Gastroesophageal sphincter (tissue), 4 donors: ENCODE data around the gene PLK3. TPM values are rescaled to one million over a fixed set of nuclear protein-coding genes. Genes with fewer than 3 reads are reported as not detected.
"Not testable (repeated sequence)": the region's sequence is repeated elsewhere in the genome, so short reads cannot be mapped to it uniquely, and the experiment has no call there.

Experiments
- ATAC-seq: fragments of 150-250 bp; one replicate; pipeline ENCODE4 v1.9.1; 2016; ENCODE audit warnings: mild to moderate bottlenecking, moderate library complexity
- H3K27ac ChIP-seq, 4 donors: fragments of 200-600 bp; sonication (generic) in 3 of 4; 1 replicate in 3 of 4; 2 replicates in 1 of 4; pipeline ENCODE4 v1.5.1; 2016 to 2019
- H3K27me3 ChIP-seq: fragments of 200-600 bp; sonication (generic); one replicate; pipeline ENCODE4 v1.5.1; 2019
- H3K36me3 ChIP-seq, 2 donors: fragments of 200-600 bp; sonication (generic); one replicate each; pipeline ENCODE4 v1.5.1; 2019; ENCODE audit warnings: control low read depth in 1 of 2
- H3K4me1 ChIP-seq, 3 donors: fragments of 200-600 bp; sonication (generic); 1 replicate in 2 of 3; 2 replicates in 1 of 3; pipeline ENCODE4 v1.5.1; 2016 to 2019; ENCODE audit warnings: control low read depth in 2 of 3
- H3K4me3 ChIP-seq, 2 donors: fragments of 200-600 bp; sonication (generic); one replicate each; pipeline ENCODE4 v1.5.1; 2019; ENCODE audit warnings: mild to moderate bottlenecking in 1 of 2, moderate library complexity in 1 of 2
- H3K9me3 ChIP-seq, 3 donors: fragments of 200-600 bp; sonication (generic); one replicate each; pipeline ENCODE4 v1.5.1; 2017 to 2019; ENCODE audit warnings: control low read depth in 2 of 3
- CTCF ChIP-seq, 4 experiments: fragments of 200-600 bp in 2 of 4; fragments of 450-650 bp in 2 of 4; sonication (generic) in 1 of 4; IDR thresholded peaks; one replicate each; pipeline ENCODE4 v1.5.1; 2017 to 2019; ENCODE audit warnings: antibody characterized with exemption in 4 of 4, mild to moderate bottlenecking in 2 of 4, moderate library complexity in 2 of 4
- EP300 ChIP-seq: sonication (generic); formaldehyde crosslinking; IDR thresholded peaks from one replicate; pipeline ENCODE4 v1.6.1; 2017; ENCODE audit warnings: antibody characterized with exemption, mild to moderate bottlenecking
- POLR2A ChIP-seq, 2 donors: fragments of 450-650 bp; IDR thresholded peaks; one replicate each; pipeline ENCODE4 v1.6.1; 2017; ENCODE audit warnings: antibody characterized with exemption in 2 of 2, mild to moderate bottlenecking in 2 of 2, moderate library complexity in 1 of 2
- POLR2AphosphoS5 ChIP-seq: sonication (generic); formaldehyde crosslinking; IDR thresholded peaks from one replicate; pipeline ENCODE4 v1.6.1; 2017; ENCODE audit warnings: antibody characterized with exemption
- WGBS, 2 donors: methylation state at CpG; one replicate each; pipeline ENCODE4 v1.1.5; 2018; ENCODE audit warnings: low coverage in 1 of 2; 5-methylcytosine and 5-hydroxymethylcytosine counted together
- total RNA-seq, 4 donors: library from RNA; depleted of rRNA; stranded (reverse); fragments of >200 nt; gene quantifications; one replicate each; pipeline ENCODE4 v1.1.0, GENCODE V29; 2016

Gene PLK3
- total RNA-seq, 4 donors from 2014 or later: 9.4 to 31.2 (median 12.0) TPM

DNA sequence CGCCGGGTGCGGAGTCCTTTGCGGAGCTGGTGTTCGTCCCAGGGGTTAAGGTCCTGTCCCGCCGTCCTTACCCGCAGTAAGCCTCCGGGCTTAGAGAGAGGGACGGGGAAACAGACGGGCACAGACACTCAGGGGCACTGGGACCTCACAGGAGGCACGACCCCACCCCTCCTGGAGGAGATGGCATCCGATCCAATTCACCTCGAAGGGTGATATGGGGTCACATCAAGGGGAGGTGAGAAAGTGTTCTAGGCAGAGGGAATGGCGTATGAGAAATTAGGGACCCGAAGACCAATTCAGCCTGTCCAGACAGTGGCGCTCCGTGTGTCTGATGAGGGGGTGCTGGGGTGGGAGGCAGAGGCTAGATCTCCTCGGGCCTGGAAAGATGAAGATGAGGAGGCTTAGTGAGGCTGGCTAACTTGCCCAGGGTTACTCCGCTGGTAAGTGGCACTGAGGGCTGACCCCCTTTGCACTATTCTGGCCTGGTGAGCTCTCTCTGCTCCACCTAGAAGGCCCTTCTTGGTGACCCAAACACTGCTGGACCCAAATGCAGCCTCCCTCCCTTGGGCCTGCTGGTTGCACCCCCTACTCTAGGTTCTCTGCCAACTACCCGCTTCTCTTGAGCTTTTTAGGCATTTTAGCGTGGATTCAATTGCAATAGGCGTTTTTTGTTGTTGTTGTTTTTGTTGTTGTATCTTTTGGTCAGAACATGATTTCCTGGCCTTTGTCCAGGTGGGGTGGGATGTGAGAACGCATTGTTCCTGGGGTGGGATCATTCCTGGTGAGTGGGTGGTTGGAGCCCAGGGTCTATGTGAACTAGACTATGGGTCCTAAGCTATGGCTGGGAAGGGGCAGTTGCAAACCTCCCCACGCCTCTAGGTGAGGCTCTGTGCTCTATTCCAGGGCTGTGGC, 20.4 kb downstream of the PLK3 start:
- Histone ChIP-seq H3K36me3 (no peaks in the 10 kb centered on the region), H3K27me3 (no peaks in the 10 kb centered on the region), H3K4me1 (peaks cover 0 to 27% (median 14%) of the 10 kb centered on the region in 3 donors), H3K4me3 (peak overlapping the region; percentile 58 to 67), H3K27ac (peak overlapping the region; percentile 84 to 94 (median 88)), H3K9me3 (no peaks in the 10 kb centered on the region)
- peak in 1 of 4 experiments; percentile 0 for TF ChIP-seq CTCF (IDR thresholded peaks at IDR 0.05)
- TF ChIP-seq EP300: no peak
- TF ChIP-seq POLR2AphosphoS5: no peak
- TF ChIP-seq POLR2A (IDR thresholded peaks at IDR 0.05): no peak
- WGBS, 2 donors: 19 to 68% methylated on average over 4 to 9 of the region's 25 CpGs
- ATAC-seq: peak; percentile 1

GRCh38 chr1:44821240-44821715, 21.1 kb downstream of the PLK3 start:
- ATAC-seq: no peak
- no peak for TF ChIP-seq EP300
- TF ChIP-seq POLR2AphosphoS5: no peak
- TF ChIP-seq POLR2A (IDR thresholded peaks at IDR 0.05): no peak
- no peak for TF ChIP-seq CTCF (IDR thresholded peaks at IDR 0.05)
- Histone ChIP-seq H3K27me3 (no peaks in the 10 kb centered on the region), H3K27ac (peak overlapping the region in 2 of 4 donors; percentile 84 to 94), H3K4me1 (peaks cover 0 to 27% (median 14%) of the 10 kb centered on the region in 3 donors), H3K36me3 (peaks cover 0 to 7% of the 10 kb centered on the region in 2 donors), H3K9me3 (no peaks in the 10 kb centered on the region), H3K4me3 (no peak overlapping the region)
- 97% methylated on average over 5 of the region's 9 CpGs; no CpG with 5 or more reads in 1 of the 2 donors for WGBS, 2 donors

DNA sequence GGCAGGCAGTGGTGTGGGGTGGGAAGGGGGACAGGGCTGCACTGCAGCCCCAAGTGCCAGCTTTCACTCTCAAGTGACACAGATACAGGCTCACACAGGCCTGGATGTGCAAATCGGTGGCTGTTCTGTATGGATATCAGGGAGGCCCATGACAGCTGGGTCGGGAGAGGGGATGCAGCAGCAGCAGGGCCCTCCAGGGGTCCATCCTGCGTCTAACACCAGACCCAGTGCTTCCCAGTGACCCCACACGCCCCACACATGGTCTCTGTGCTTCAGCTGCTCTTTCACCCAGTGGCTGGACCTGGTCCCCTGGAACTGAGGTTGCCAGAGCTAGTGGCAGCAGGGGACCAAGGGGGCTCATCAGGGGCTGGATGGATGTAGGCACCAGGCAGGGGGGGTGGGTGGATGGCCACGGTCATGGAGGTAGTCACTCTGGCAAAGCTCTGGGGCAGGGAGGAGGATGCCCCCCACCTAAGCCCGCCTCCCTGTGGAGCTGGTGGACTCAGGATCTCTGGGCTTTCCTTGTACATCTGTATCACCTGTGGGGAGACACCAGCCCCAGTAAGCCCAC, 22.0 kb downstream of the PLK3 start:
- H3K9me3 ChIP-seq: no peaks in the 10 kb centered on the region
- H3K27ac ChIP-seq: no peak overlapping the region
- peaks cover 0 to 16% of the 10 kb centered on the region in 2 donors for H3K36me3 ChIP-seq
- H3K4me1 ChIP-seq: peaks cover 0 to 32% (median 14%) of the 10 kb centered on the region in 3 donors
- ATAC-seq: no peak
- H3K27me3 ChIP-seq: no peaks in the 10 kb centered on the region
- H3K4me3 ChIP-seq: no peak overlapping the region
- no peak for TF ChIP-seq CTCF (IDR thresholded peaks at IDR 0.05)
- no peak for TF ChIP-seq POLR2A (IDR thresholded peaks at IDR 0.05)
- no peak for TF ChIP-seq POLR2AphosphoS5
- no peak for TF ChIP-seq EP300
- WGBS, 2 donors: 80 to 86% methylated on average over 2 of the region's 6 CpGs

DNA sequence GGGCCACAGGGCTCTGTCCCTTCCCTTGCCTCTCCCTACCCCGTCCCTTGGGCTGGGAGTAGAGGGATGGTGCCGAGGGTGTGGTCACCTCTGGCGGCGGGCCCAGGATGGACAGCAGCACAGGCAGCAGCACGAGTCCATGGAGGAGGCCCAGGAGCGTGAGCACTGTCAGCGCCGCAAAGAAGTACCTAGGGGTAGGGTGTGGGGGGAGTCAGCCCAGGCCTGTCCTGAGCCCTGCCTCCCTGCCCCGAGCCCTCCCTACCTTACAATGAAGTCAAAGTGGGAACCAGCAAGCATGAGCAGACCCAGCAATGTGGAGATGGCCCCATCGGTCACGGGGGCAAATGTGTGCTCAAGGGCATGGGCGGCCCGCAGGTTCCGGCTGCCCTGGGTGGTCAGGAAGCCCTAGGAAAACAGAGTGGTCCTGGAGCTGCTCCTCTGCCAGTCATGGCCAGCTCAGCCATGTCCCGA, 22.8 kb downstream of the PLK3 start:
- Histone ChIP-seq H3K4me1 (peaks cover 0 to 32% (median 14%) of the 10 kb centered on the region in 3 donors), H3K27me3 (no peaks in the 10 kb centered on the region), H3K9me3 (no peaks in the 10 kb centered on the region), H3K36me3 (peaks cover 0 to 23% of the 10 kb centered on the region in 2 donors), H3K4me3 (no peak overlapping the region), H3K27ac (peak overlapping the region in 1 of 4 donors; percentile 18)
- ATAC-seq: no peak
- no peak for TF ChIP-seq EP300
- TF ChIP-seq POLR2AphosphoS5: no peak
- TF ChIP-seq POLR2A (IDR thresholded peaks at IDR 0.05): no peak
- TF ChIP-seq CTCF (IDR thresholded peaks at IDR 0.05): no peak
- WGBS, 2 donors: no CpG with 5 or more reads among the region's 15 CpGs

DNA sequence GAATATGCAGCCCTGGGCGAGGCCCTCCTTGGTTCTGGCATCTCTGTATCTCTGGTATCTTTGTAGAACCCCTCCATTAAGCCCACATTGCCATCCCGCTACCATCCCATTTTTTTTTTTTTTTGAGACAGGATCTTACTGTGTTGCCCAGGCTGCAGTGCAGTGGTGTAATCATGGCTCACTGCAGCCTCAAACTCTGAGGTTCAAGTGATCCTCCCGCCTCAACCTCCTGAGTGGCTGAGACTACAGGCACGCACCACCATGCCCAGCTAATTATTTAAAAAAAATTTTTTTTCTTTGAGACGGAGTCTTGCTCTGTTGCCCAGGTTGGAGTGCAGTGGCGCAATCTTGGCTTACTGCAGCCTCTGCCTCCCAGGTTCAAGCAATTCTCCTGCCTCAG, 24.2 kb downstream of the PLK3 start:
- not testable (repeated sequence) for H3K27me3 ChIP-seq, H3K27ac ChIP-seq, H3K4me3 ChIP-seq, ATAC-seq, H3K9me3 ChIP-seq
- Histone ChIP-seq H3K4me1 (peaks cover 0 to 20% (median 9%) of the 10 kb centered on the region in 3 donors), H3K36me3 (peaks cover 0 to 28% of the 10 kb centered on the region in 2 donors)
- 92 to 94% methylated on average over 5 of the region's 6 CpGs for WGBS, 2 donors
